NCI-H2029 (cell line): Measurements from ENCODE around the gene SRRM2.

Experiments
- DNase-seq: peaks from one replicate; lab custom pipeline; 2025; lab: John Stamatoyannopoulos, UW

SRRM2 gene

DNA sequence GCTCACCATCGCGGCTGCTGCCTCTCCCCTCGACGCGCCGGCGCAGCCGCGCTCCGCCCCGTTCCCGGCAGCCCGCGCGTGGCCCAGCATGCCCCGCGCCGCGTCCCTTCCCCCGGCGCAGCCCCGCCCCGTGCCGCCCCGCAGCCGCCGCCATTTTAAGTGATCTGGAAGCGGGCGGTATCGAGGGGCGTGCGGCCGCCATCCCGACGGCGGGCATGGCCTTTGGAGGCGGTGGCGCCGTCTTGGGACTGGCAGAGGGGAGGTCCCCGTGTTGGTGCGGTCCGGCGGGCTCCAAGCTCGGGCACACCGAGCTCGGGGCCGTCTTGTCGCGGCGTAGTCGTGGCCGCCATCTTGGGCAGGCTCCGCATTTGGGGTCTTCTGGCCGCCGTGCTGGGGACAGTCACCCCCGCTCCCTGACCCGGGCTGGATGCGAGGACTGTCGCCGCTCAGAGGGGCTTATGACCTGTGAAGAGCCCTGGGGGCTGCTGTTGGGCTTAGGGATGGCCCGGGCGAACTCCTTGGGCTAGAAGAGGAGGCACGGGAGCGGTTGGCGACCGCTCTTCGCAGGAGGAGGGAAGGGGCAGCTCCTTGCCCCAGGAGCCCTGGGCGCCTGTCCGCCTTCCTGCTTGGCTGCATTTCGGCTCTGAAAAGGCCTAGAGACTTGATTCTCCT is 24.9 kb downstream of the SRRM2 start, which contains the start of gene ELOB:
ELOB (minus strand) TSS at position 50 of the 672 bp plus-strand sequence; CDS start at position 9, 41 bp downstream.
- peak; percentile 66 for DNase-seq

DNA sequence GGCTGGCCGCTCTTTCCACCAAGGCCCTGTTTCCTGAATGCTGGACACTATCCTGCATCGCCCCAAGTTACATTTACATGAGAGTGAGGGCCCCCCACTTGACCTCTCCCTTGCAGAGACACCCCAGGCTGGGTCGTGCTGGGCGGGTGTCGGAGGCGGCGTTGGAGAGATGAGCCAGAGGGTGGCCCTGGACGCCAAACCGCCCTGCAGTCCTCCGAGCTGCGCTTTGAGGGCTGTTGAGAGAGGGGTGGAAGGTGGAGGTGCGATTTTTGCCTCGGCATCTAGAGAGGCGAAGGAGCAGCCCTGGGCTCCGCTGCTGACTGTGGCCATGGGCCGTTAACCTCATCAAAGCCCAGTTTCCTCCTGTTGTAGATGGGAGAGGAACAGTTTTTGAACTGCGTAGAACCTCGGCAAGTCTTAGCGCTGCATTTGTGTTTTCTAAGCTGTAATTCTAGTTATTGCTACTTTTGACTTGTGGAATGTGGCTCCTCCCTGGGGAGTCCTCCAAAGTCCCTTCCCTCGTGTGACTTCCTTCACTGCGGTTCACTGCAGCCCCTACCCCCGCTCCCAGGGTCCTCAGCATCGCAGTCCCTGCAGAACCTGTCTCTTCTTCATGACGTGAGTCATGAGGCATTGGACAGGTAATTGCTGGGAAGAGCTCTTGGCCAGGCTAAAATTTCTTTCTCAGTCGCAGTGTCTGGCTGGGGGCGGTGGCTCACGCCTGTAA is 25.6 kb downstream of the SRRM2 start:
- DNase-seq = peak; percentile 10

DNA sequence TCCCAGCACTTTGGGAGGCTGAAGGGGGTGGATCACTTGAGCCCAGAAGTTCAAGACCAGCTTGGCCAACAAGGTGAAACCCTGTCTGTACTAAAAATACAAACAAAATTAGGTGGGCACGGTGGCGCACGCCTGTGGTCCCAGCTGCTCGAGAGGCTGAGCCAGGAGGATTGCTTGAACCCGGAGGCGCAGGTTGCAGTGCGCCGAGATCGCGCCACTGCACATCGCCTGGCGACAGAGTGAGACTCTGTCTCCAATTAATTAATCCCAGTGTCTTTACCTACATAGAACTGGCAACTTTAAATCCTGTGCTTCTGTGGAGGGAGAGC is 26.2 kb downstream of the SRRM2 start:
- no peak for DNase-seq

DNA sequence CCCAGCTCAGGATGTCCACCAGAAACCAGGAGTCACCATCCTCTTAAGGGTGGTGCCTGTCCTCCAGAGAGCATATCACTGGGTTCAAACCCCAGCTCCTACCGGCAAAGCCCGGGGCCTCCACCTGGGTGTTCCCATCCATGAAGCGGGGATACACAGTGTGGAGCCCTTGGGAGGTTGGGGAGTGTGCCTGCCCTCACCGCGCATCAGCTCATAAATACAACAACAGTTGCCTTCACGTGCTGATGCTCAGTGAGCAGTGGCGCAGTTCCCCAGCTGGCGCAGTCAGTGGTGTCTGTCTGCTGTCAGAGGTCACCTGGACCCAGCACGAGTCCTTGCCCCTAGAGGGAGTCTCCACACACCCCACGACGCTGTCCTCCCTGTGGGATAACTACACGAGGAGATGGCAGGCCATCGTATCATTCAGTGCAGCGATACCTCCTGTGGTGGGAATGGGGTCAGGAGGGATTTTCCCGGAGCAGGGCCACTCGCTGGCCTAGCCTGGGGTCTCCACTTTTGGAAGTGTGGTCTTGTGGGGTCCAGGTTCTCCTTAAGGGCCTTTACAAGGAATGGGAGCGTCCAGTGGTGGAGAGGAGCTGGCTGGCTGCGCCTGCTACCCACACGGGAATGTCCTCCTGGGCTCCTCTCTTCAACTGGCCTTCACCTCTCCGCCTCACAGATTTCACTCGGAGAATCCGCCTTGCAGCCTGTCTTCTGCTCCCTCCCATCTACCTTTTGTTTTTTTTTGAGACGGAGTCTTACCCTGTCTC is 26.9 kb downstream of the SRRM2 start:
- DNase-seq = no peak

DNA sequence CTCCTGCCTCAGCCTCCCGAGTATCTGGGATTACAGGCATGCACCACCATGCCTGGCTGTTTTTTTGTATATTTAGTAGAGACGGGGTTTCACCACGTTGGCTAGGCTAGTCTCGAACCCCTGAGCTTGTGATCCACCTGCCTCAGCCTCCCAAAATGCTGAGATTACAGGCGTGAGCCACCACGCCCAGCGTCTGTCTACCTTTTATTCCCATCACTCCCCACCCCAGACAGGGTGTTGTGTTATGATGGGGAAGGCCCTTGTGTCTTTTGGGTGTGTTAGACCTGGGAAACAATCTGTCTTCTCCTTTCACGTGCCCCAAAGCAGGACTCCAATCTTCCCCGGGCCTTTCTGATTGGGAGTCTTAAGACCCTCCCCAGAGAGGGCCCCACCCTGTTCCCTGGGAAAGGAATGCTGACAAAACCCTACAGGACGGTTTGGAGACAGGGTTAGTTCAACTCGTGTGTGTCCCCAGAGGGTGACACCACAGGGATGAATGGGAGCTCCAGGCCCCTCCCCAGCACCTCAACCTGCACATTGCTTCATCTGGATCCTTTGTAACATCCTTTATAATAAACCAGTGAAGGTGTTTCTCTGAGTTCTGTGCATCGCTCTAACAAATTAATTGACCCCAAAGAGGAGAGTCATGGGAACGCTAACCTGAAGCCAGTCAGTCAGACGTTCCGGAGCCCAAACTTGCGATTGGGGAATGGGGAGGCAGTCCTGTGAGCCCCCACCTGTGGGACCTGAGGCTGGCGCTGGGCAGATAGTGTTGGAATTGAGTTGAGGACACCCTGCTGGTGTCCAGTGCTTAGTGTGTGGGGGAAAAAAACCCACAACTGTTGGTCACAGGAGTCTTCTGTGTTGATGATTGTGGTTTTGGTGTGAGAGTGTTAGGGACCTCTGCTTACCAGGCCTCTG is 27.8 kb downstream of the SRRM2 start:
- no peak for DNase-seq

DNA sequence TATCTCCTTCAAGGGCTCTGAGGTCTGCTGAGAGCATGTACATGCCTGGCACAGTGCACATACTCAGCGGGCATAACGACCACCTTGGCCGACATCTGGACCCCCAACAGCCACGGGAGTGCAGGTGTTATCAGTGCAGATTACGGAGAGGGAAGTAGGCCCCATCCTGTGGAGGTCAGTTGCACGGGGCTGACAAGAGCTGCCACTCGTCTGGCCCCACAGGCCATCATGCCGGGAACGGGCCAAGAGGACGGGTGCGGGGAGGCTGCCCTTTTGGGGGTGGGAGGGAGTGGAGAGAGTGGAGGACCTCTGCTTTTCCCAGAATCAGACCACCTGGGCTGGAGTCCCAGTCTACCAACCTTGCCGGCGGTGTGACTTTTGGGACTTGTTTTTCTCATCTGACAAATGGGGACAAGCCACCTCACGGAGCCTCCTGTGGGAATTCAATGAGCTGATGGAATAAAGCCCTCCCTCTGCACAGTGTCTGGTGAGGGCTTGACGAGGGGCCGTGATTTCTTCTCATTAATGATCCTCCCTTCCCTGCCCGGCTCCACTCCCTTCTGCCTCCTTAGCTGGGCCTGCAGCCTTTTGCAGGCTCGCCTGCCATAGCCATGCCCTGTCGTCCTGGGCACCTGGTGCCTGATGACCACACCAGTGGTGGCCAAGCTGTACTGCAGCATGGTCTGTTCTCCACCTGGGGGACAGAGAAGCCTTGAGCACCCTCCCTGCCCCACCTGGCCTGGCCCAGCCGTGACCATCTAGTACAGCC is 30.3 kb downstream of the SRRM2 start:
- no peak for DNase-seq

DNA sequence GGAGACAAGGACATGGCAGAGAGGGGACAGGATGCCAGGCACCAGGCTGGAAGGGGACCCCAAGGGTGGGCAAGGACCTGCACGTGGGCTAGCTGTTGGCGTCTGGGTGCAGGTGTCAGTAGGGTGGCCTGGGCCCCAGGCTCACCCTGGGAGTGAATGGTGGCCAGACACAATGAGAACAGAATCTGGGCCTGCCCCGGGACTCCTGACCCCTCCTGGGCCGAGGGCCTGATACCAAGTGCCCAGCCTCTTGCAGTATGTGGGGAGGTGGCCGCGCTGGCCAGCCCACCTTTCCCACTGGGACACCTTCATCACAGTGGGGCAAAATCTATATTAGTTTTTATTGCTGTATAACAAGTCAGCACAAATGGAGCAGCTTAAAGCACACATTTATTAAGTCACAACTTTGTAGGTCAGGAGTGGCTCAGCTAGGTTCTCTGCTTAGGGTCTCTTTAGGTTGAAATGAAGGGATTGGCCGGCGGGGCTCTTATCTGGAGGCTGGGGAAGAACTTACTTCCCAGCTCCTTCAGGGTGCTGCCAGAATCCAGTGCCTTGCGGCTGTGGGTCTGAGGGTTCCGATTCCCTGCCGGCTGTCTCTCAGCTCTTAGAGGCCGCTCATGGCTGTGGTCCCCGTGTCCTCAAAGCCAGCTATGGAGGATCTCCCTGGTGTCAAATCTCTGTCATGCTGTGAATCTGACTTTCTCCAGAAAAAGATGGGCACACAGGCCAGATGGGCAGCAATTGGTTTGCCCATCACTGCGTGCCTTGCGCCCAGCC is 31.3 kb downstream of the SRRM2 start:
- no peak for DNase-seq

DNA sequence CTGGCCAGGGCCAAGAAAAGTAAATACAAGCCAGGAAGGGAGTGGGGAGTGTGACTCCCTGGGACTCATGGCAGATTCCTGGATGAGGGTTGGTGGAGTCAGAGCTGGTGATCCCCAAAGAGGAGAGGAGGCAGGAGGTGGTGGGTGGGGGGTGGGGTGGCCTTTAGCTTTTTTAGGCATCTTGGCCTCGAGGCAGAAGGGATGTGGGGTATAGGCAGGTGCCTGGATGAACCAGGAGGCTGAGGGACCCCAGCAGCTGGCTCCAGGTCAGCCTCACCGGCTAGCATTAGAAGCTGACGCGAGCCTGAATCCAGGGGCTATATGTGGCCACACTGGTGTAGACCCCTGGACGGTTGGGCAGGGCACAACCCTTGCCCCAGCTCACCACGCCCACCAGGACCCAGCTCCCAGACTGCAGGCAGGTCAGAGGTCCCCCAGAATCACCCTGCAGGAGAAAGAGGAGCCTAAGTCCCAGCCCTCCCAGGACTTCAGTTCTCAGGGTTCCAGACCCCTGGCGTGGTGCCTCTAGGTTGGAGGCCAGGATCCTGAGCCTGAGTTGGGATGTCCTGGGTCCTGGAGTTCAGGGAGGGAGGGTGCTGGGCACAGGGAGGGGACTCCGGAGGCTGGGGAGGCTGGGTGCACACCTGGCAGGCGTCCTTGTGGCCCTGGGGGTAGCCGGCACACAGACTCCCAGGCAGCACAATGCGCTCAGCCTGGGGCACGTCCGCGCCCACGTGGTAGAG is 32.1 kb downstream of the SRRM2 start:
- no peak for DNase-seq

DNA sequence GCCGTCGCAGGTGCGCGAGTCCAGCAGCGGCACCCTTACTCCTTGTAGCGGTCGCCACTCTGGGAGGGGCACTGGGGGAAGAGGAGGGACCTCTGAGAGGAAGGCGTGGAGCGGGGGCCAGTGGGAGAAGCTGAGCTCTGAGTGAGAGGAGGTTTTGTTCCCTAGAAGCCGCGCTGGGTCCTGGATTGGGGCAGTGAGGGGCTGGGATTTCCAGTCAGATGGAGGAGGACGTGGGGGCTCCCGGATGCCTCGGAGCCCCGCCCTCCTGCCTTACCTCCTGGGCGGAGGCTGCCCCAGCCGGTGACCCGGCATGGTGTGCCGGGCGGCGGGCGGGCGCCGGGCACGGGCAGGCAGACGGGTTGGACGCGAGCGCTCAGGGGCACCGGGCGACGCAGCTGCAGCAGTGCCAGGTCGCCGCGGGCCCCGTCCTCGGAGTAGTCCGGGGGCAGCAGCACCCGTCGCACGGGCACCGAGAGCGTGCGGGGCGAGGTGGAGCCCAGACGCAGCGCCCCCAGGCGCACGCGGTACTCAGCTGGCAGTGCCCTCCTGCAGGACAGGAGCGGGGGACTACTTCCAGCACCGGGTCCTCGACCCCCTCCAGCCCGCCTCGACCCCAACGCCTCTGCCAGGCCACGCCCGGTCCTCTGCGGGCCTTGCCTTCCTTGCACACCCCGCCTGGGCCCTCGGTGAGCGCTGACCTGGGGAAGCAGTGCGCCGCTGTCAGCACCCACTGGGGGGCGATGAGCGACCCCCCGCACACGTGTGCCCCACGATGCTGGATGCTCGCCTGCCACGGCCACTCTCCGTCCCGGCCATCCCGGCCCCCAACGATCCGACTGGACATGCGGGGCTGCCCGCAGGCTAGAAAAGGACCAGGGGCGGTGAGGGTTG is 32.9 kb downstream of the SRRM2 start:
- no peak for DNase-seq

DNA sequence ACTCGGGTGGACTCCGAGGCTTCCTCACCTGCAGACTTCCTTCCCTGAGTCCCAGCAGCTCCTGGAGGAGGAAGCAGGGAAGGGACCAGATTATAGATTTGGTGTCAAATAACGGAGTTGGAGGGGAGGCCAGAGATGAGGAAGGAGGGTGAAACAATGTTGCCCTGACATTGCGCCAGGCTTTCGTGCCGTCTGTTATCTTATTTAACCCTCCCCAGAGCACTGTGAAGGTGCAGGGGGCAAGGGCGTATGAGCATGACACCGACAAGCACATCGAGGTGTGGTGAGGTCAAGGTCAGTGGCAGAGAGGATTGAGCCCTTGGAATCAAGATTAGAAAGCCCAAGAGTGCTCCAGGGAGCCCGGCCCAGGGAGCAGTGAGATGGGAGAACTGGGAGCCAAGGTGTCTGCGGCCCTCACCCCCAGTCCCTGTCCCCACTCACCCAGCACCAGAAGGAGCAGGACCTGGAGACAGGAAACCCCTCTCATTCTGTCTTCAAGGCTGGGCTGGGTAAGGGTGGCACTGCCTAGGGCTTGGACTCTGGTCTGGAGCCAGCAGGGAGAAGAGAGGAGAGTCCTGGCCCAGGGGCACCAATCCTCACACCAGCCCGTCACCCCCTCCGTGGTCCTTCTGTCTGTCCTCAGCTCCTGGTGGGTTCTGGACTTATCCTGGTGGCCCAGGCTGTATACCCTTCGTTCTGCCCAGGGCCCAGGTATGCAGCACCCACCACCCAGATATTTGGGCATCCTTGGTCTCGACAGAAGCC is 33.8 kb downstream of the SRRM2 start:
- peak; percentile 23 for DNase-seq

DNA sequence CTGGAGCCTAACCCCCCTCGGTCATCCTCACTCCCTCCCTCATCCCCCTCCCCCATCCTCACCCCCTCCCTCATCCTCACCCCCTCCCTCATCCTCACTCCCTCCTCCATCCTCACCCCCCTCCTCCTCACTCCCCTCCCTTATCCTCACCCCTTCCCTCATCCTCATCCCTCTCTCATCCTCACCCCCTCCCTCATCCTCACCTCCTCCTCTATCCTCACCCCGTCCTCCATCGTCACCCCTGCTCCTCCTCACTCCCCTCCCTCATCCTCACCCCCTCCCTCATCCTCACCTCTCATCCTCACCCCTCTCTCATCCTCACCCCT is 34.4 kb downstream of the SRRM2 start:
- no peak for DNase-seq

DNA sequence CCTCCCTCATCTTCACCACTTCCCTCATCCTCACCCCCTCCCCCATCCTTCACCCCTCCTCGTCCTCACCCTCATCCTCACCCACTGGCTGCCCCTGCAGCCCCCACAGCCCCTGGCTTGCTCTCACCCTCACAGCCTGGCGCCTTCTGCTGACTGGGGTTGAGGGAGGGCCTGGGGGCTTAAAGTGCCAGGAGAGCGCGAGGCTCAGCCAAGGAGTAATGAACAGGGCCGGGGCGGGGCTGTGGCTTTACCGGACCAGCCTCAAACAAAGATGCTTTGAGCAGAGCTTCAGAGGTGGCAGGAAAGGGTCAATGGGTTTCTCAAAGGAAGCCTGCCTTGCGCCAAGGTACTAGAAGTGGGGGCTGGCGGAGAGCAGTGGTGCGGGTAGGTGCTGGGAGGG is 35.0 kb downstream of the SRRM2 start, which contains the start of gene PRSS33:
PRSS33 (minus strand) TSS at position 155 of the 400 bp plus-strand sequence. CDS start 1,013 bp downstream, outside the sequence.
- no peak for DNase-seq

DNA sequence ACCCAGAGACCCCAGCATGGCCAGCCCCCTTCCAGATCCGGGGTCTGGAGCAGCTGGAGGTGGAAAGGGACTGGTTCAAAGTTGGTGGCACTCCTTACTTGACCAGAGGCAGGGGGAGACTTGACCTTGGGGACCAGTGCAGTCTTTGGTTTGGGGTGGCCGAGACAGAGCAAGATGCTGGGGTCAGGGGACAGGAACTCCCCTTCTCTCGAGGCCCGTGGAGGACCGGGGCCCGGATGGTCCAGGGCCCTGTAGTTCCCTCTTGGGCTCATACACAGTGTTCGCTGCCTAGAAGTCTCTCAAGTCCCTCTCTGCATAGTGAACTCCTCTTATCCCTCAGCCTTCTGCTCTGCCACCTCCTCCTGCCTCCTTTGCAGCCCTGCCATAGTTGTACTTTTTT is 35.5 kb downstream of the SRRM2 start:
- no peak for DNase-seq

DNA sequence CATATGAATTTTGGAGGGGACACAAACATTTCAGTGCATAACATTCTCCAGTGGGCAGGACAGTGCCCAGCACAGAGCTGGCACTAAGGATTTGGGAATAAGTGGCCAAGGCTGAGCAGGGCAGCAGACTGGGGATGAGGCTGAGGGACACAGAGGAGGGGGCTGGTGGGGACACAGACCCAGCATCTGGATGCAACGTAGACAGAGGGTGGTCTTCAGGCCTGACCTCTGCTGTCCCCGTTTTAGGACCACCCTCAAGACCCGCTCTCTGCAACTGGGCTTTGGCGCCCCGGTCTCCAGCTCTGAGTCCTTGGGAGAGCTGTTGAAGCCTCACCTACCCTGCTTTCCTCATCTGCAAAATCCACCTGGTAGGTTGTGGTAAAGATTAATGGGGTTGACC is 38.2 kb downstream of the SRRM2 start:
- DNase-seq = no peak

DNA sequence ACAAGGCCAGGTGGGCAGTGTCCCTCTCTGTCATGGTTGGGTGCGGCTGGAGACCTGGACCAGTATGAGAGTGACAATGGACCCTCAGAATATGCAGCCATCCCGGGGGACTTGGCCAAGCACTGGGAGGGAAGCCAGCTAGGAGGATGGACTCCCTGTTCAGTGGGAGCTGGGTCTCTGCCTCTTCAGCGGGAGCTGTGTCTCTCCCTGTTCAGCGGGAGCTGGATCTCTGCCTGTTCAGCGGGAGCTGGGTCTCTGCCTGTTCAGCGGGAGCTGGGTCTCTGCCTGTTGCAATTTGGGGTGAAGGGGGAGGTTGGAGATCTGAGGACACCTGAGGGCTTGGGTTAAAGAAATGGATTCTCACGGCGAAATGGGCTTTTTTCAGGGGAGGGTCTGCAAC is 38.7 kb downstream of the SRRM2 start:
- DNase-seq = no peak

DNA sequence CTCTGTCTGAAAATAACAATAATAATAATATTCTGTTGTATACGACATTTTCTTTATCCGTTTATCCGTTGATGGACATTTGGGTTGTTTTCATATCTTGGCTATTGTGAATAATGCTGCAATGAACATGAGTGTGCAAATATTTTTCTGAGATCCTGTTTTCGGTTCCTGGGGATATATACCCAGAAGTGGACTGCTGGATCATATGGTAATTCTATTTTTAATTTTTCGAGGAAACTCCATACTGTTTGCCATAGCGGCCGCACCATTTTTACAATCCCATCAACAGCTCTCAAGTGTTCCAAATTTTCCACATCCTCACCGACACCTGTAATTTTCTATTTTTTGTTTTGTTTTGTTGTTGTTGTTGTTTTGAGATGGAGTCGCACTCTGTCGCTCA is 40.5 kb downstream of the SRRM2 start:
- no peak for DNase-seq

DNA sequence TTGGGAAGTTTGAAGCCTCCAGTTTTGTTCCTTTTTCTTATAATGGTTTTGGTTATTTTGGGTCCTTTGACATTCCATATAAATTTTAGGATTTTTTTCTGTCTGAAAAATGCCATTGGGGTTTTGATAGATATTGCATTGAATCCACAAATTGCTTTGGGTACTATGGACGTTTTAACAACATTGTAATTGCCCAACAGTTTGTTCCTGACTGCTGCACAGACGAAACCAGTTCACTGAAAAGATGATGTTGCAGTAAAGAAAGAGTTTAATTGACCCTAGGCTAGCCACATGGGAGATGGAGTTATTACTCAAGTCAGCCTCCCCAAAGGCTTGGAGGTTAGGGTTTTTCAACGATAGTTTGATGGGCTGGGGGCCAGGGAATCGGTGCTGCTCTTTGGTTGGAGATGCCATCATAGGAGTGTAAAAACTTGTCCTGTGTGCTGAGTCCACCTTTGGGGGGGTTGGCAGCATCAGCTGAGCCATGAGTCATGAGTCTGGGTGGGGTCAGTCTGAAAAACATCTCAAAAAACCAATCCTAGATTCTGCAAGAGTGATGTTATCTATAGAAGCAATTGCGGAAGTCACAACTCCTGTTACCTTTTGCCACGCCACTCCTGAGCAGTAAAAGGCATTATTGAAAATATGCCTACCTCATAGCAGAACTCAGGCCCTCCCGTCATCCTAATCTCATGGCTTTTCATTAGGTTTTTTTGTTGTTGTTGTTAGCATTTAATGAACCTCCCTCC is 43.1 kb downstream of the SRRM2 start:
- DNase-seq = no peak
